ENCODE measurements around the gene CAMTA1. TPM values are rescaled to one million over a fixed set of nuclear protein-coding genes. Genes with fewer than 3 reads are reported as not detected.

Gene CAMTA1
- total RNA-seq, 2 donors from 2014 or later = 100 to 102 TPM

GRCh38 chr1:7468248-7468647 is 683.0 kb downstream of the CAMTA1 start:
- DNase-seq (ENCODE audit: low spot score) = no peak
- Histone ChIP-seq H3K36me3 (no peaks in the 10 kb centered on the region), H3K4me1 (replicated peaks) (no peaks in the 10 kb centered on the region), H3K4me3 (no peak overlapping the region), H3K9me3 (no peaks in the 10 kb centered on the region), H3K27me3 (replicated peaks; ENCODE audit: insufficient read depth) (no peaks in the 10 kb centered on the region), H3K27ac (no peak overlapping the region)
- intact Hi-C loops (cut with DNase I) = no loop called here
- TF ChIP-seq POLR2A (IDR thresholded peaks at IDR 0.05) (no peak), POLR2AphosphoS5 (IDR thresholded peaks at IDR 0.05) (no peak), CTCF (IDR thresholded peaks at IDR 0.05) (no peak)
- 66% methylated on average over 9 of the region's 9 CpGs for WGBS

- DNase-seq (ENCODE audit: low spot score) = no peak
- Histone ChIP-seq H3K9me3 (no peaks in the 10 kb centered on the region), H3K27ac (no peak overlapping the region), H3K4me1 (replicated peaks) (no peaks in the 10 kb centered on the region), H3K36me3 (no peaks in the 10 kb centered on the region), H3K4me3 (no peak overlapping the region), H3K27me3 (replicated peaks; ENCODE audit: insufficient read depth) (no peaks in the 10 kb centered on the region)
- TF ChIP-seq POLR2A (IDR thresholded peaks at IDR 0.05) = no peak
- no peak for TF ChIP-seq POLR2AphosphoS5 (IDR thresholded peaks at IDR 0.05)
- no peak for TF ChIP-seq CTCF (IDR thresholded peaks at IDR 0.05)
- 74% methylated on average over 13 of the region's 13 CpGs for WGBS
- intact Hi-C loops (cut with DNase I) = no loop called here
These were observed 684.1 kb downstream of the CAMTA1 start for GRCh38 chr1:7469255-7469938.

- no peaks in the 10 kb centered on the region for H3K27me3 ChIP-seq (replicated peaks; ENCODE audit: insufficient read depth)
- no peak overlapping the region for H3K4me3 ChIP-seq
- H3K27ac ChIP-seq = no peak overlapping the region
- H3K4me1 ChIP-seq (replicated peaks) = no peaks in the 10 kb centered on the region
- H3K36me3 ChIP-seq = no peaks in the 10 kb centered on the region
- 26% methylated on average over 12 of the region's 12 CpGs for WGBS
- DNase-seq (ENCODE audit: low spot score) = peak; percentile 9
- TF ChIP-seq POLR2A (IDR thresholded peaks at IDR 0.05) (no peak), POLR2AphosphoS5 (IDR thresholded peaks at IDR 0.05) (no peak), CTCF (IDR thresholded peaks at IDR 0.05) (no peak)
- intact Hi-C loops (cut with DNase I) = no loop called here
- H3K9me3 ChIP-seq = no peaks in the 10 kb centered on the region
These were observed 685.8 kb downstream of the CAMTA1 start for GRCh38 chr1:7470904-7471638.

GRCh38 chr1:7471836-7472235 is 686.6 kb downstream of the CAMTA1 start:
- WGBS = 67% methylated on average over 14 of the region's 14 CpGs
- H3K27me3 ChIP-seq (replicated peaks; ENCODE audit: insufficient read depth) = no peaks in the 10 kb centered on the region
- H3K9me3 ChIP-seq = no peaks in the 10 kb centered on the region
- H3K4me1 ChIP-seq (replicated peaks) = no peaks in the 10 kb centered on the region
- H3K4me3 ChIP-seq = no peak overlapping the region
- no peak overlapping the region for H3K27ac ChIP-seq
- no peaks in the 10 kb centered on the region for H3K36me3 ChIP-seq
- TF ChIP-seq CTCF (IDR thresholded peaks at IDR 0.05) (no peak), POLR2A (IDR thresholded peaks at IDR 0.05) (no peak)
- intact Hi-C loops (cut with DNase I) = no loop called here
- no peak for DNase-seq (ENCODE audit: low spot score)

Data from prostate gland (tissue), 2 donors.